HUES6 (cell line): Measurements from ENCODE around the gene ACTL7A.

Experiments
- H3K27ac ChIP-seq: 2 replicates; pipeline ENCODE4 v1.7.0; 2013; ENCODE audit warnings: low read depth, mild to moderate bottlenecking, low read length, inconsistent platforms
- H3K27me3 ChIP-seq: 2 replicates; pipeline ENCODE4 v1.6.1; 2013; ENCODE audit warnings: low read length; ENCODE audit not compliant: control insufficient read depth, insufficient read depth
- H3K36me3 ChIP-seq: 2 replicates; pipeline ENCODE4 v1.6.1; 2013; ENCODE audit warnings: low read length; ENCODE audit not compliant: control insufficient read depth, insufficient read depth
- H3K4me1 ChIP-seq: 2 replicates; pipeline ENCODE4 v1.6.1; 2013; ENCODE audit warnings: low read length; ENCODE audit not compliant: control insufficient read depth, insufficient read depth
- H3K4me3 ChIP-seq: 2 replicates; pipeline ENCODE4 v1.5.1; 2013; ENCODE audit warnings: low read depth, low read length
- H3K9ac ChIP-seq: one replicate; pipeline ENCODE4 v1.6.1; 2013; ENCODE audit warnings: mild to moderate bottlenecking, low read length
- H3K9me3 ChIP-seq: 2 replicates; pipeline ENCODE4 v1.6.1; 2013; ENCODE audit warnings: low read depth, low read length; ENCODE audit not compliant: control insufficient read depth, insufficient read depth

ACTL7A gene

DNA sequence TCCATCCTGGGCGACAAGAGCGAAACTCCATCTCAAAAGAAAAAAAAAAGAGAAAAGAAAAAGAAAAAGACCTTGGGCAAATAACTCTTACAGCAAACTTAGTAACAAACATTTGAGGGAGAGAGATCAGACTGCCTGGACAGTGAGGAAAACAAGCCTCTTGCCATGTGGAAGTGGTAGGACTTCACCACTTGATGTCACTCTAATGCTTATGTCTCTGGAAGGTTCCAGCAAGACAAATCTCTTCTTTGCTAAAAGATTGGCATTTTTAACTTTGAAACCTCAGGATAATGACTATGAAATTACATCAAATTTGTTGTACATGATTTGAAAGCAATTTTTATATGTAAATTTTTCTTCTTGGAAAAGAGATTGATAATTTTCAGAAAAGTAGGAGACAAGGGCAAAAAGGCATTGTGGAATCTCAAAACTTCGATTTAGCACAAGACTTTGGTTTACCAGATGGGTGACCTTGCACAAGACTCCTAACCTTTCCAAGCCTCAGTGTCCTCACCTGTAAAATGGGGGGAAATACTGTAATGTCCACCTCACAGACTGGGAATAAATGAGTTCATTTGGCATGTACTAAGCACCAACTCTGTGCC lies 11.7 kb upstream of the ACTL7A start:
- Histone ChIP-seq H3K4me1 (no peaks in the 10 kb centered on the region), H3K4me3 (no peak overlapping the region), H3K27me3 (no peaks in the 10 kb centered on the region), H3K9me3 (no peaks in the 10 kb centered on the region), H3K36me3 (no peaks in the 10 kb centered on the region), H3K27ac (no peak overlapping the region), H3K9ac (no peak overlapping the region)

DNA sequence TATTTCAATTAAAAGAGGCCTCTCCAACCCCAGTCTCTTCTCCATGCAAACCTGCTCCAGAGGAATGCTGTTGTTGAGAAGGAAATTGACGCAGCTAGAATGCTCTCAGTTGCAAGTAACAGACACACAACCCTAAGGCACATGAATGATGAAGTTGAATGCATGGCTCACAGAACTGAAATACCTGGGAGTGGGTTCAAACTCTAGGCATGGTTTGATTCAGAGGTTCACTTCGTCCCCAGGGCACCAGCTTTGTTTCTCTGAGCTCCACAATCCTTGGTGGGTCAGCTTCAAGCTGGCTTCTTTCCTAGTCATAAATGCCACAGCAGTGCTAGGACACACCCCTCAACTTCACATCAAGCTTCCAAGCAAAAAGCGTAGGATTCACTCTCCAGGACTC lies 10.9 kb upstream of the ACTL7A start:
- H3K36me3 ChIP-seq = no peaks in the 10 kb centered on the region
- no peak overlapping the region for H3K4me3 ChIP-seq
- H3K9me3 ChIP-seq = no peaks in the 10 kb centered on the region
- no peaks in the 10 kb centered on the region for H3K27me3 ChIP-seq
- H3K4me1 ChIP-seq = no peaks in the 10 kb centered on the region
- no peak overlapping the region for H3K9ac ChIP-seq
- no peak overlapping the region for H3K27ac ChIP-seq

DNA sequence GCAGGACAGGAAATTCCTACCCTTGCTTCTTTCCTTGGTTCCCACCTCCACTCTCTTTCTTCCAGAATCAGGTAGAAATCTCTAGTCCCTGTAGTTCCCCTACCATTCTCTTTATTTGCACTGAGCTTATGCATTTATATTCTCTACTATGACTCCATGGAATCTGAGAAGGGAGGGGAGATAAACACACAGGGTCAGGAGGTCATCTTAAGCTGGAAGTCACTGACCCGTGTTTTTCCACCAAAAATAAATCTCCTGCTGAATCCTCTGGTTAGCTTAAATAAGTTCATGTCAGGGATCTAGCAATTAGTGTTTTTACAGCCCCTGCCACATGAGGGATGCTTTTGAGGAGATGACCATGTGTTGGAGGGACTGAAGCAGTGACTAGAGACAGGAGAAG lies 10.0 kb upstream of the ACTL7A start:
- H3K36me3 ChIP-seq = no peaks in the 10 kb centered on the region
- H3K9ac ChIP-seq = no peak overlapping the region
- no peak overlapping the region for H3K27ac ChIP-seq
- H3K9me3 ChIP-seq = no peaks in the 10 kb centered on the region
- H3K4me3 ChIP-seq = no peak overlapping the region
- no peaks in the 10 kb centered on the region for H3K27me3 ChIP-seq
- no peaks in the 10 kb centered on the region for H3K4me1 ChIP-seq

- Histone ChIP-seq H3K4me3 (no peak overlapping the region), H3K27me3 (no peaks in the 10 kb centered on the region), H3K36me3 (no peaks in the 10 kb centered on the region), H3K4me1 (no peaks in the 10 kb centered on the region), H3K9ac (no peak overlapping the region), H3K9me3 (no peaks in the 10 kb centered on the region), H3K27ac (no peak overlapping the region)
Observed at GRCh38 chr9:108854094-108854493, 8.0 kb upstream of the ACTL7A start.

DNA sequence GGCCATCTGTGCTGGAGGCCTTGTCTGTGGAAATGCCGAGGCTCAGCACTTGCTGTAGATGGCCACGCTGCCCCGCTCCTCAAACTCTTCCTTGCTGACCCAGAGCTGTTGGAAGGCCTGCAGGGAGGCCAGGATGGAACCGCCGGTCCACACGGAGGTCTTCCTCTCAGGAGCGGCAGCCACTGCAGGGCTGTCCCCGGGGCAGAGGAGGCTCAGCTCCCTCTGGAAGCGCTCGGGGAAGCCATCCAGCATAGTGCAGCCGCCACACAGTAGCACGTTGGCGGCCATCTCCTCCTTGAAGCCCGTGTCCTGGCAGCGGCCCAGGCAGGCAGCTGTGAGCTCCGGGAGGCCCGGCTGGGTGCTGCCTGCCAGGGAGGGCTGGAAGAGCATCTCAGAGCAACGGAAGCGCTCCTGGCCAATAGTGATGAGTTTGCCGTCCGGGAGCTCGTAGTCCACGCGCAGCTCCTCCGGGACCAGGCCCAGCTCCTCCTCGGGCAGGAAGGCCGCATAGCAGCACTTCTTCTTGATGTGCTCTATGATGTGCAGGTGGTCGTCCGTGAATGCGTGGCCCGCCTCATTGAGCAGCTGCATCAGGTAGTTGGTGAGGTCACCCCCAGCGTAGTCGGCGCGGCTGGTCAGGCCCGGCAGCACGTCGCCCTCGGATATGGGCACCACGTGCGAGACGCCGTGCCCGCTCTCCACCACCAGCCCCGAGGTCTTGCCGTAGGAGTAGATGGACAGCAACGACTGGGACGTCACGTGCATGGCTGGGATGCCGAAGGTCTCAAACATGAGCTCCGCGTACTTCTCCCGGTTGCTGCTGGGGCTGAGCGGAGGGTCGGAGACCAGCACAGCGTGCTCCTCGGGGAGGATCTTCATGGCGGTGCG lies 7.2 kb upstream of the ACTL7A start:
- H3K9me3 ChIP-seq = no peaks in the 10 kb centered on the region
- H3K4me1 ChIP-seq = no peaks in the 10 kb centered on the region
- H3K27me3 ChIP-seq = no peaks in the 10 kb centered on the region
- H3K27ac ChIP-seq = no peak overlapping the region
- H3K36me3 ChIP-seq = no peaks in the 10 kb centered on the region
- no peak overlapping the region for H3K4me3 ChIP-seq
- H3K9ac ChIP-seq = no peak overlapping the region

- Histone ChIP-seq H3K36me3 (no peaks in the 10 kb centered on the region), H3K4me3 (no peak overlapping the region), H3K9ac (no peak overlapping the region), H3K27ac (no peak overlapping the region), H3K9me3 (no peaks in the 10 kb centered on the region), H3K27me3 (no peaks in the 10 kb centered on the region), H3K4me1 (no peaks in the 10 kb centered on the region)
Observed at GRCh38 chr9:108855529-108855886, 6.6 kb upstream of the ACTL7A start.

DNA sequence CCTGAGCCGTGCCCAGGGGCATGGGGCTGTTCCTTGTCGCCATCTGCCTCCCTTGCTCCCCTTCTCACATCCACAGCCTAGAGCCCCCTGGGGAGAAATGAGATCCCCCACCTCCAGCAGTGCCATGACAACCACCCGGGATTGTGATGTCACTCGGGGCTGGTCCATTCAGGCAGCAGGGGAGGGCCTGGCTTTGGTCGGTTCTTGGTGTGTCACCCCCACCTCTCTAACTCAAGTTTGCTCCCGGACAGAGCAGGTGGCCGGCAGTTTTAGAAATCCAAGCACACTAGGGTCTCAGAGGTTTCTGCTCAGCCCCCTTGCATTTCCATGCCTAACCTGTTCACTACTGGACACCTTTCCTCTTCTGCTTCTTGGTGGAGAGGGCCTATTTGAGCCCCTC lies 6.2 kb upstream of the ACTL7A start, which contains the start of gene ACTL7B:
TSS of gene ACTL7B (minus strand) at position 99 of the 400 bp plus-strand sequence. CDS start at position 43, 56 bp downstream.
- H3K9me3 ChIP-seq = no peaks in the 10 kb centered on the region
- no peaks in the 10 kb centered on the region for H3K27me3 ChIP-seq
- H3K27ac ChIP-seq = no peak within 1 kb of the TSS
- no peaks in the 10 kb centered on the region for H3K4me1 ChIP-seq
- H3K36me3 ChIP-seq = no peaks in the 10 kb centered on the region
- no peak within 1 kb of the TSS for H3K4me3 ChIP-seq
- H3K9ac ChIP-seq = no peak within 1 kb of the TSS

DNA sequence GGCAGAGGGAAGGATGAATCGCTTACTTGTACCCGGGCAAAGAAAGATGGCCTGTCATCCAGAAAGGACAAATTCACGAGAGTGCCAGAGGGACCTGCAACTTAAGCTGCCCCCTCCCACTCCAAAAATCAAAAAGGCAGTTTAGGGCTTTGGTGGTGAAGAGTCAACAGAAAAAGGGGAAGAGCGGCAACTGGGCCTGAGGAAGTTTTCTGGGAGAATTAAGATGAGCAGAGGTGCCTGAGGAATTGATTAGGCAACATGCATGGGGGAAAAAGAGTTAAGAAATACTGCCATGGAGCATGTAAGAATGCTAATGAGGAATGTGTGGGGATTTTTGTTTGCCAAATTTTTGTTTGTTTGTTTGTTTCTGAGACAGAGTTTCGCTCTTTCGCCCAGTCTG lies 4.5 kb upstream of the ACTL7A start:
- H3K27me3 ChIP-seq = no peaks in the 10 kb centered on the region
- H3K4me1 ChIP-seq = no peaks in the 10 kb centered on the region
- H3K9me3 ChIP-seq = no peaks in the 10 kb centered on the region
- no peaks in the 10 kb centered on the region for H3K36me3 ChIP-seq
- no peak overlapping the region for H3K4me3 ChIP-seq
- no peak overlapping the region for H3K27ac ChIP-seq
- H3K9ac ChIP-seq = no peak overlapping the region

DNA sequence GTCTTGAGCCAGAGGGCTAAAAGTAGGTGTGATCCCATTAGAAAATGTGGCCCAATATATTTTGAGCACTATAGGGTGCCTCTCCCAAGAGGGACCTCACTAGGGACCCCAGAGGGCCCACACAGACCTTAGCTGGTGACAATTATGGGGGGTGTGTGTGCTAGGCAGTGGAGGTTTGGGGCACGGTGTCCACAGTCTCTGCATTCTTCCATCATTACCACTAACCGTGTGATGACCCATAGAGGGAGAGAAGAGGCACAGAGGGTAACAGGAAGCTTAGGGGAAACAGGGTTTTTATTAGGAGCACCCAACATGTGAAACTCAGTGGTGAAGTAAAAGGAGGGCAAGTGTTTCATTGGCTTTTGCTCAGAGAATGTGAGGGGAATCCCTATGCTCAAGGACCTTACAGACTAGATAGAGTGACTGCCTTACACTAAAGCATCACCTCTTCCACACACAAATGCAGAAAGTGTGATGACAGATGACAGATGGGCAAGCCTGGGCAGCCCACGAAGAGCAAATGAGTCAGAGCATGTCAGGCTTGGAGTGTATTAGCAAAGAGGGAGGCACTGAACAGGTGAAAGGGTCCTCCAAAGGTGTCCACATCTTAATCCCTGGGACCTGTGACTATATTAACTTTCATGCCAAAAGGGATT lies 2.5 kb upstream of the ACTL7A start:
- no peak overlapping the region for H3K4me3 ChIP-seq
- no peak overlapping the region for H3K9ac ChIP-seq
- H3K9me3 ChIP-seq = no peaks in the 10 kb centered on the region
- H3K27ac ChIP-seq = no peak overlapping the region
- H3K36me3 ChIP-seq = no peaks in the 10 kb centered on the region
- H3K4me1 ChIP-seq = no peaks in the 10 kb centered on the region
- no peaks in the 10 kb centered on the region for H3K27me3 ChIP-seq

GRCh38 chr9:108860354-108860753 lies 1.7 kb upstream of the ACTL7A start:
- no peaks in the 10 kb centered on the region for H3K27me3 ChIP-seq
- H3K36me3 ChIP-seq = no peaks in the 10 kb centered on the region
- no peaks in the 10 kb centered on the region for H3K9me3 ChIP-seq
- H3K9ac ChIP-seq = no peak overlapping the region
- no peaks in the 10 kb centered on the region for H3K4me1 ChIP-seq
- H3K27ac ChIP-seq = no peak overlapping the region
- no peak overlapping the region for H3K4me3 ChIP-seq

- H3K27ac ChIP-seq = no peak overlapping the region
- no peaks in the 10 kb centered on the region for H3K36me3 ChIP-seq
- H3K4me3 ChIP-seq = no peak overlapping the region
Observed at GRCh38 chr9:108860764-108861163, 1.3 kb upstream of the ACTL7A start.

More at GRCh38 chr9:108860764-108861163, 1.3 kb upstream of the ACTL7A start:
- Histone ChIP-seq H3K4me1 (no peaks in the 10 kb centered on the region), H3K27me3 (no peaks in the 10 kb centered on the region), H3K9me3 (no peaks in the 10 kb centered on the region), H3K9ac (no peak overlapping the region)
